Stimulated activated CD8-positive, alpha-beta memory T cell treated with anti-CD3 and anti-CD28 coated beads, Interleukin-4, amount 100 ng/mL, for 24 hours (primary cell): ENCODE data around the gene WFDC1.

ENCODE experiments used
- DNase-seq: peaks from one replicate; pipeline ENCODE4 v3.0.0-alpha.2; 2020; ENCODE audit warnings: low read depth

WFDC1 gene

GRCh38 chr16:84355149-84355548, 60.5 kb downstream of the WFDC1 start:
- no peak for DNase-seq

DNA sequence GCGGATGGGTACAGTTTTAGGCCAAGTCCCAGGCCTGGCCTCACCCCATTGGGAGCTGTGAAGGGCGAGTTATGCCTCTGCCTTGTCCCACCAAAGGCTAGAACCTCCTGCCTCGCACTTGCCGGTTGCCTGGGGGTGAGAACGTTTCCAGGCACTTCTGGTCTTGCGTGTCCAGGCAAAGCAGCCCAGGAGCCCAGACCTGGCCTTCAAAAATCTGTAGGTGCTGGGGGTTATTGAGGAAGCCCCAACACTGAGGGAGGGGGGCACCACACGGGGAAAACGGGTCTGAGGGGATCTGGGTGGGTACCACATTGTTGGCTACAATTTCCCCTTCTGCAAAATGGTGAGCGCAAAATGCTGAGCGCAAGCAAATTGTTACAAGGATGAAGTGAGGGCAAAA, 61.5 kb downstream of the WFDC1 start:
- no peak for DNase-seq

- DNase-seq: no peak
Observed at GRCh38 chr16:84356591-84357116, 62.0 kb downstream of the WFDC1 start.

- DNase-seq: no peak
Observed at GRCh38 chr16:84357191-84357651, 62.5 kb downstream of the WFDC1 start.

- DNase-seq: no peak
Observed at GRCh38 chr16:84358601-84359295, 64.1 kb downstream of the WFDC1 start.

DNA sequence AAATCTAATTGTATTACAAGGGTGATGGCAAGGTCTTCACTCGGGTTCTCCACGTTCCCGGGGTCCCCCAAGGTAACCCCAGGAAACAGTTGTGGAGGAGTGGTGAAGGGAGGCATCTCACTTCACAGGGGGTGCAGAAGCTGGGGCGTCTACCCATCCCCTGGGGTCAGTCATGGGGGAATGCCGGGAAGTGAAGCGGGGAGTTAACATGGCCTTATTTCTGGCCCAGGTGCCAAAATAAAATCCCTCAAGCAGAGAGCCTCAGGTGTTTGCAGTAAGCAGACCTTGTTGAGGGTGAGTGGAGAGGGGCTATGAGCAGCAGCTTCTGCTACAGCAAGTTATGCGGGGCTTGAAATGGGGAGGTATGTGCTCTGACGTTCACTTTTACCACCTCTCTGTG, 64.6 kb downstream of the WFDC1 start:
- no peak for DNase-seq

- peak; percentile 4 for DNase-seq
Observed at GRCh38 chr16:84360170-84360569, 65.5 kb downstream of the WFDC1 start.

GRCh38 chr16:84360748-84361147, 66.1 kb downstream of the WFDC1 start:
- no peak for DNase-seq

GRCh38 chr16:84361546-84361945, 66.9 kb downstream of the WFDC1 start:
- no peak for DNase-seq

GRCh38 chr16:84362471-84362941, 67.8 kb downstream of the WFDC1 start:
- no peak for DNase-seq

DNA sequence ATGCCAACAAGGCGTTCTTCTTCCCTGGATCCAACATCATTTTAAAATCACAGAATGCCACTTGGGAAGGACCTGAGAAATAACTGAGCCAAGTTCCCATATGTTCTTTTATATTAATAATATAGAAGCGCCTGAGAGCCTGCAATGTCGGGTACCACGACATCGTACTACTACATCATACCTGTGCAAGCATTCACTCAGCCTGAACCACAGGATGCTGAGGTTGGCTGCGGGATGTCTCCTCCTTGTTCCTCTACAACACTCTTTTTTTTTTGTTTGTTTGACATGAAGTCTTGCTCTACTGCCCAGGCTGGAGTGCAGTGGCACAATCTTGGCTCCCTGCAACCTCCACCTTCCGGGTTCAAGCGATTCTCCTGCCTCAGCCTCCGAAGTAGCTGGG, 71.5 kb downstream of the WFDC1 start:
- no peak for DNase-seq

DNA sequence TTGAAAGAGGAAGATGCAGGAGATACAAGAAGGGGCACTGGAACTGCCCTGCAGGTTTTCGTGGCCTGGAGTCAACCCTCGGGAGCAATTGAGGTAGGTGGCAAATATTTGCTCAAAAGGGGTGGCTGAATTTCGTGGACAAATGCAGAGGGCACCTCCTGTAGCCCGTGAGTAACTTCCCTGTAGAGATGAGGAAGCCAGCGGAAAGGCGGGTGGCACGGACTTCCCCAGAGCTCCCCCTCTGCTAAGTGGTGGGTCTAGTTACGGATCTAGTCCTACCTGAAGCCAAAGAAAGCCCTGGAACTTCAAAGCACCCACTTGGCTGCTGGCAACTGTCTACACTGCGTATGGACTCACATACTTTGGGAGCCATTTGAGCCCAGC, 72.6 kb downstream of the WFDC1 start:
- DNase-seq: no peak

GRCh38 chr16:84367750-84368307, 73.2 kb downstream of the WFDC1 start:
- no peak for DNase-seq

DNA sequence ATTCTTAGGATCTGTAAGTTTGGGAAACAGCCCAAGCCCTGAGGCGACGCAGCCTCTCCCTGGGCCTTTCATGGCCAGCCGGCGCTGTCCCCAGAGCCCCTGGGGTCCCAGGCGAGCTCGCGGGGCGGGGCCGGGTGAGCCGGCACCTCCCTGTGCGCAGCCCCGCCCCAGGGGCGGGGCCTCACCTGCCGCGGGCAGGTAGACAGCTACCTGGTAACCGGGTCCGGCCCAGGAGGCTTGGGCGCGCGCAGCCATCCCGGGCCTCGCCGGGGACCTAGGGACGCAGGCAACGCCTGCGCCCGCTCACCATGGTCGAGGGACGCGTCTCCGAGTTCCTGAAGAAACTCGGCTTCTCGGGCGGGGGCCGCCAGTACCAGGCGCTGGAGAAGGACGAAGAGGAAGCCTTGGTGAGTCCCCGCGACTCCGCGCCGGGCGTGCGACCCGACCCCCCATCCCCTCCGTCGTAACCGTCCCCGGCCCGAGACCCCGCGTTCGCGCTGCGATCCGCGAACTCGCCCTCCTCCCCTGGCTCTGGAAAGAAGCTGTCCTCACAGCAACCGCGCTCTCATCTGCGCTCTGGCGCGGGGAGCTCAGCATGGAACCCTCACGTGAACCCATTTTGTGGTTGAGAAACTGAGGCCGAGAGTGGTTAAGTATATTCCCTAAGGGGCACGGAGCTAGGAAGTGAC, 73.8 kb downstream of the WFDC1 start, which contains the start of gene ATP2C2:
ATP2C2 (plus strand) TSS at position 231 of the 689 bp plus-strand sequence; CDS start at position 309, 78 bp downstream.
- DNase-seq: no peak

- DNase-seq: no peak
Observed at GRCh38 chr16:84369105-84369504, 74.4 kb downstream of the WFDC1 start.

DNA sequence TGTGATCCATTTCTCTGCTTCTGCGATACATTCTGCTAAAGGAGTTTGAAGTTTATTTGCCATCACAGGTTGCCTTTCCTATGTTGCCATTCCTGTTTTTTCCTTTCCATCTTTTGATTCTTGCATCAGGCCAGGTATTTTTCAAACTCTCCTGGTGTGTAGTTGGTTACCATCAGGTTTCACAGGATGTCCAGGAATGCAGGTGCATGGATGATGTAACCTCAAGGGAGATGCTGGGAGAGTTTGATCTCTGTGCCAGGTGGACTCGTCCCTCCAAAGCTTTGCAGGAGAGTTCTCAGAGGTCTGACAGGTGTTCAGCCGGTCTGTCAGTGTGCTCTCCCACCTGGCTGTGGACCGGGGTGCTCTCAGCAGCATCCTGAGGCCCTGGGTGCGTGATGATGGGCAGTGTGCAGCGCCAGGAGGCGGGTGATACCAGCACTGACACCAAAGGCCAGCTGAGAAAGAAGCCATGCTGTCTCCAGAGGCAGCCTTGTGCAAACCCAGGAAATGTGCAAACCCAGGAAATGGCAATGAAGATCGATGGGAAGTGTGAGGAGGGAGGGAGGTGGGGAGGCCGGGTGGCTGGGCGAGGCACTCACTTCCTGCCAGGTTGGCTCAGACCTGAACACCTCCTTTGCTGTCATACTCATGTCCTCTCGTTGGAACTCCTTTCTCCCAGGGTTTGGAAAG, 75.4 kb downstream of the WFDC1 start:
- DNase-seq: no peak

- no peak for DNase-seq
Observed at GRCh38 chr16:84370723-84371552, 76.3 kb downstream of the WFDC1 start.

- no peak for DNase-seq
Observed at GRCh38 chr16:84371553-84371865, 76.8 kb downstream of the WFDC1 start.

GRCh38 chr16:84373907-84374489, 79.3 kb downstream of the WFDC1 start:
- no peak for DNase-seq

GRCh38 chr16:84378099-84378498, 83.4 kb downstream of the WFDC1 start:
- no peak for DNase-seq

DNA sequence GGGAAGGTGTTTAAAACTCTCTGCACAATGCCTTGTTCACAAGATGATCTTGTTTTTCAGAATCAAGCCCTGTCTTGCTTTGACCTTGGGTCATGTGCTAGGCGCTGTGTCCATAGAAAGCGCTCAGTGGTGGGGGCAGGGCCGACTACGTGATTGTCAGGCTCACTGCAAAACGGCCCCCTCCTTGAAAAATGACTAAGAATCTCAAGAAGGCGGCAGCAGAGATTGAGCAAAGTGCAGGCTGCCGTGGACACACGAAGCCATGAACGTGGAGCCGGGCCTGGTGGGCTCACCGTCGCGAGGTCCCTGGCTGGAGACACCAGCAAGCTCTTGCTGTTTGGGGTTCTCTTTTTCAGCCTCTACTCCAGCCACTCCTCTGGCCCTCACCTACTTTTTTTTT, 83.9 kb downstream of the WFDC1 start:
- no peak for DNase-seq
